Osteoblast (primary cell): Measurements from ENCODE around the gene HAUS8. TPM values are rescaled to one million over a fixed set of nuclear protein-coding genes. Genes with fewer than 3 reads are reported as not detected.

Experiments
- DNase-seq: peaks from one replicate; pipeline ENCODE4 v3.0.0; 2011; ENCODE audit warnings: low spot score, mixed read lengths; ENCODE audit not compliant: insufficient read length; ENCODE audit errors: missing footprints
- H2AFZ ChIP-seq: 2 replicates; pipeline ENCODE4 v1.6.0; 2011; ENCODE audit warnings: mild to moderate bottlenecking, low read length
- H3K27ac ChIP-seq: 2 replicates; pipeline ENCODE4 v1.5.1; 2011; ENCODE audit warnings: mild to moderate bottlenecking, low read depth, low read length, moderate library complexity
- H3K27me3 ChIP-seq: 2 replicates; pipeline ENCODE4 v1.6.0; 2012; ENCODE audit warnings: mild to moderate bottlenecking, control low read depth, inconsistent platforms, low read length, moderate library complexity; ENCODE audit not compliant: insufficient read depth
- H3K36me3 ChIP-seq: 2 replicates; pipeline ENCODE4 v1.5.1; 2011; ENCODE audit warnings: mild to moderate bottlenecking, low read length, control low read depth, moderate library complexity; ENCODE audit not compliant: insufficient read depth
- H3K4me1 ChIP-seq: 2 replicates; pipeline ENCODE4 v1.5.1; 2011; ENCODE audit warnings: mild to moderate bottlenecking, low read length, control low read depth, moderate library complexity; ENCODE audit not compliant: insufficient read depth
- H3K4me2 ChIP-seq: 2 replicates; pipeline ENCODE4 v1.6.0; 2011; ENCODE audit warnings: mild to moderate bottlenecking, low read length; ENCODE audit not compliant: insufficient read depth
- H3K4me3 ChIP-seq: fragments of 200-600 bp; sonication (generic); 3 replicates; pipeline ENCODE4 v1.5.1; 2012; ENCODE audit warnings: mild to moderate bottlenecking, low read length, inconsistent platforms; ENCODE audit not compliant: insufficient read depth
- H3K79me2 ChIP-seq: 2 replicates; pipeline ENCODE4 v1.6.0; 2012; ENCODE audit warnings: mild to moderate bottlenecking, low read length, control low read depth, inconsistent platforms; ENCODE audit not compliant: insufficient read depth
- H3K9me3 ChIP-seq: 2 replicates; pipeline ENCODE4 v1.5.1; 2011; ENCODE audit warnings: low read depth, low read length, control low read depth
- H4K20me1 ChIP-seq: 2 replicates; pipeline ENCODE4 v1.6.0; 2012; ENCODE audit warnings: mild to moderate bottlenecking, low read length, control low read depth; ENCODE audit not compliant: insufficient read depth
- CTCF ChIP-seq: IDR thresholded peaks from 2 replicates; pipeline ENCODE4 v1.5.1; 2011; ENCODE audit warnings: mild to moderate bottlenecking, low read depth, low read length, moderate library complexity; ENCODE audit errors: extremely low read depth
- total RNA-seq: library from RNA; depleted of rRNA; stranded (reverse); fragments of >200 nt; gene quantifications from 2 replicates; pipeline ENCODE4 v1.2.3, GENCODE V29; 2012

Gene HAUS8
- total RNA-seq, 1 donor, result 1.8 TPM

- no peak for DNase-seq
- H3K4me1 ChIP-seq, result peaks cover 49% of the 10 kb centered on the region
- H2AFZ ChIP-seq, result peak overlapping the region; percentile 9
- peaks cover 74% of the 10 kb centered on the region for H3K79me2 ChIP-seq
- H3K9me3 ChIP-seq, result no peaks in the 10 kb centered on the region
- H3K4me2 ChIP-seq, result peak overlapping the region; percentile 95
- H3K36me3 ChIP-seq, result peaks cover 10% of the 10 kb centered on the region
- peaks cover 23% of the 10 kb centered on the region for H4K20me1 ChIP-seq
- peak overlapping the region; percentile 79 for H3K27ac ChIP-seq
- no peak for TF ChIP-seq CTCF
- H3K27me3 ChIP-seq, result no peaks in the 10 kb centered on the region
- peak overlapping the region; percentile 81 for H3K4me3 ChIP-seq
These were observed 1.3 kb upstream of the HAUS8 start for GRCh38 chr19:17076543-17076991.

GRCh38 chr19:17075864-17076542 is 751 bp upstream of the HAUS8 start:
- peak overlapping the region; percentile 79 for H3K27ac ChIP-seq
- peaks cover 22% of the 10 kb centered on the region for H4K20me1 ChIP-seq
- H3K36me3 ChIP-seq, result peaks cover 10% of the 10 kb centered on the region
- H3K4me3 ChIP-seq, result peak overlapping the region; percentile 81
- H2AFZ ChIP-seq, result peak overlapping the region; percentile 23
- DNase-seq, result peak; percentile 94
- H3K27me3 ChIP-seq, result no peaks in the 10 kb centered on the region
- no peaks in the 10 kb centered on the region for H3K9me3 ChIP-seq
- no peak for TF ChIP-seq CTCF
- H3K79me2 ChIP-seq, result peaks cover 69% of the 10 kb centered on the region
- H3K4me1 ChIP-seq, result peaks cover 49% of the 10 kb centered on the region
- H3K4me2 ChIP-seq, result peak overlapping the region; percentile 95

GRCh38 chr19:17074634-17075034 is 618 bp downstream of the HAUS8 start:
- TF ChIP-seq CTCF, result no peak
- H4K20me1 ChIP-seq, result peaks cover 15% of the 10 kb centered on the region
- no peaks in the 10 kb centered on the region for H3K27me3 ChIP-seq
- peaks cover 61% of the 10 kb centered on the region for H3K79me2 ChIP-seq
- peak overlapping the region; percentile 81 for H3K4me3 ChIP-seq
- peak overlapping the region; percentile 82 for H2AFZ ChIP-seq
- peak overlapping the region; percentile 93 for H3K4me2 ChIP-seq
- peaks cover 10% of the 10 kb centered on the region for H3K36me3 ChIP-seq
- H3K27ac ChIP-seq, result peak overlapping the region; percentile 79
- peak; percentile 78 for DNase-seq
- H3K9me3 ChIP-seq, result no peaks in the 10 kb centered on the region
- H3K4me1 ChIP-seq, result peaks cover 43% of the 10 kb centered on the region

- no peak for TF ChIP-seq CTCF
- H4K20me1 ChIP-seq, result peaks cover 15% of the 10 kb centered on the region
- peaks cover 57% of the 10 kb centered on the region for H3K79me2 ChIP-seq
- peak overlapping the region; percentile 79 for H3K27ac ChIP-seq
- H3K27me3 ChIP-seq, result no peaks in the 10 kb centered on the region
- peaks cover 37% of the 10 kb centered on the region for H3K4me1 ChIP-seq
- peak overlapping the region; percentile 93 for H3K4me2 ChIP-seq
- DNase-seq, result peak; percentile 68
- H3K36me3 ChIP-seq, result peaks cover 10% of the 10 kb centered on the region
- no peaks in the 10 kb centered on the region for H3K9me3 ChIP-seq
- peak overlapping the region; percentile 82 for H2AFZ ChIP-seq
- peak overlapping the region; percentile 81 for H3K4me3 ChIP-seq
These were observed 1.2 kb downstream of the HAUS8 start for GRCh38 chr19:17073869-17074633.
